ENCODE data around the gene NR3C1. TPM values are rescaled to one million over a fixed set of nuclear protein-coding genes. Genes with fewer than 3 reads are reported as not detected.

NR3C1 gene
- polyA plus RNA-seq, 1 donor from 2014 or later: 2.3 TPM

GRCh38 chr5:143418140-143418866 lies 14.8 kb upstream of the NR3C1 start:
- TF ChIP-seq EP300 (conservative IDR thresholded peaks at IDR 0.05; ENCODE audit: poor library complexity, severe bottlenecking): no peak
- TF ChIP-seq, protein P1, sequence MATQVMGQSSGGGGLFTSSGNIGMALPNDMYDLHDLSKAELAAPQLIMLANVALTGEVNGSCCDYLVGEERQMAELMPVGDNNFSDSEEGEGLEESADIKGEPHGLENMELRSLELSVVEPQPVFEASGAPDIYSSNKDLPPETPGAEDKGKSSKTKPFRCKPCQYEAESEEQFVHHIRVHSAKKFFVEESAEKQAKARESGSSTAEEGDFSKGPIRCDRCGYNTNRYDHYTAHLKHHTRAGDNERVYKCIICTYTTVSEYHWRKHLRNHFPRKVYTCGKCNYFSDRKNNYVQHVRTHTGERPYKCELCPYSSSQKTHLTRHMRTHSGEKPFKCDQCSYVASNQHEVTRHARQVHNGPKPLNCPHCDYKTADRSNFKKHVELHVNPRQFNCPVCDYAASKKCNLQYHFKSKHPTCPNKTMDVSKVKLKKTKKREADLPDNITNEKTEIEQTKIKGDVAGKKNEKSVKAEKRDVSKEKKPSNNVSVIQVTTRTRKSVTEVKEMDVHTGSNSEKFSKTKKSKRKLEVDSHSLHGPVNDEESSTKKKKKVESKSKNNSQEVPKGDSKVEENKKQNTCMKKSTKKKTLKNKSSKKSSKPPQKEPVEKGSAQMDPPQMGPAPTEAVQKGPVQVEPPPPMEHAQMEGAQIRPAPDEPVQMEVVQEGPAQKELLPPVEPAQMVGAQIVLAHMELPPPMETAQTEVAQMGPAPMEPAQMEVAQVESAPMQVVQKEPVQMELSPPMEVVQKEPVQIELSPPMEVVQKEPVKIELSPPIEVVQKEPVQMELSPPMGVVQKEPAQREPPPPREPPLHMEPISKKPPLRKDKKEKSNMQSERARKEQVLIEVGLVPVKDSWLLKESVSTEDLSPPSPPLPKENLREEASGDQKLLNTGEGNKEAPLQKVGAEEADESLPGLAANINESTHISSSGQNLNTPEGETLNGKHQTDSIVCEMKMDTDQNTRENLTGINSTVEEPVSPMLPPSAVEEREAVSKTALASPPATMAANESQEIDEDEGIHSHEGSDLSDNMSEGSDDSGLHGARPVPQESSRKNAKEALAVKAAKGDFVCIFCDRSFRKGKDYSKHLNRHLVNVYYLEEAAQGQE (IDR thresholded peaks at IDR 0.05; ENCODE audit: borderline replicate concordance): no peak
- H2AFZ ChIP-seq (ENCODE audit: low read depth, low read length): no peak overlapping the region
- H3F3A ChIP-seq (ENCODE audit: insufficient read depth, low read length, poor library complexity, severe bottlenecking): no peaks in the 10 kb centered on the region
- no peaks in the 10 kb centered on the region for H3K36me3 ChIP-seq (ENCODE audit: insufficient read depth, low read length)
- no peak overlapping the region for H3K27ac ChIP-seq (ENCODE audit: low read length)
- H3K9me2 ChIP-seq (ENCODE audit: insufficient read depth, low read length): no peaks in the 10 kb centered on the region
- no peaks in the 10 kb centered on the region for H4K20me1 ChIP-seq (ENCODE audit: insufficient read depth)
- H3K4me3 ChIP-seq (ENCODE audit: low read length): no peak overlapping the region
- H3K4me2 ChIP-seq (ENCODE audit: low read length): no peak overlapping the region
- H3K9ac ChIP-seq (ENCODE audit: low read length): no peak overlapping the region
- no peaks in the 10 kb centered on the region for H3K79me2 ChIP-seq (replicated peaks; ENCODE audit: insufficient read depth, low read length)
- no peaks in the 10 kb centered on the region for H3K27me3 ChIP-seq (ENCODE audit: insufficient read depth, low read depth, low read length)
- H3K9me3 ChIP-seq (ENCODE audit: low read length): no peaks in the 10 kb centered on the region

DNA sequence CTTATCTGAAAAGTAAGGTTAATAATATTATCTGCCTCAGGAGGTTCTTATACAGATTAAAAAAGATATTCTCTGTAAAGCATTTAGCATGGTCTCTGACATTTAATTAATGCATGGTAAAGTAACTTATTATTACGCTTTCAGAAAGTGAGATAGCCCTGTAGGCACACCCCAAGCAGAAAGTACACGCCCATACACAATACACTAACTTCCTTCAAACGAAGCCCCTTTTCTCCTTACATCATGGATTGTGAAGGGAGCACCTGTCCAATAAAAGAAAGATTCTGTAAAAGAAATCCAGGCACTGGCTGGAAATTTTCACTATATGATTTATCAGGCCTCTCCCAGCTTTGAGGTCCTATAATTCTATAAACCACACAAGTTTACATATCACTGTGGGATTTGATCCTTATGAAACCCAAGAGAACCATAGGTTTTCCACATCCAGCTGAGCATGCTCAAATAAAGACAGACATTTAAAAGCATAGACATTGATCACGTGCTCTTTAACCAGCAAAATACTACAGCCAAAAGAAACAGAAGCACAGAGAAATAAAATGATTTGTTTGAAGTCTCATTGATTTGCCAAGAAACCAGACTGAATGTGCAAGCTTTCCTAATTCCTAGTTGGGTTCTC lies 14.1 kb upstream of the NR3C1 start:
- H3K9ac ChIP-seq (ENCODE audit: low read length): no peak overlapping the region
- no peaks in the 10 kb centered on the region for H3K9me3 ChIP-seq (ENCODE audit: low read length)
- H3K4me3 ChIP-seq (ENCODE audit: low read length): no peak overlapping the region
- TF ChIP-seq EZH2 (IDR thresholded peaks at IDR 0.05; ENCODE audit: borderline replicate concordance, insufficient read depth, low read length, poor library complexity, severe bottlenecking): no peak
- TF ChIP-seq TAF1 (IDR thresholded peaks at IDR 0.05; ENCODE audit: low read depth): no peak
- no peak for TF ChIP-seq POLR2AphosphoS5 (IDR thresholded peaks at IDR 0.05)
- TF ChIP-seq CTCF (IDR thresholded peaks at IDR 0.05; ENCODE audit: poor library complexity, severe bottlenecking): no peak
- TF ChIP-seq RAD21 (conservative IDR thresholded peaks at IDR 0.05): no peak
- no peak for TF ChIP-seq MXI1 (conservative IDR thresholded peaks at IDR 0.05; ENCODE audit: poor library complexity, severe bottlenecking)
- no peak for TF ChIP-seq SMC3 (conservative IDR thresholded peaks at IDR 0.05; ENCODE audit: poor library complexity)
- TF ChIP-seq, protein P1 (IDR thresholded peaks at IDR 0.05; ENCODE audit: borderline replicate concordance): no peak
- no peak for TF ChIP-seq EP300 (conservative IDR thresholded peaks at IDR 0.05; ENCODE audit: poor library complexity, severe bottlenecking)
- no peak overlapping the region for H3K27ac ChIP-seq (ENCODE audit: low read length)
- no peaks in the 10 kb centered on the region for H3K36me3 ChIP-seq (ENCODE audit: insufficient read depth, low read length)
- no peaks in the 10 kb centered on the region for H4K20me1 ChIP-seq (ENCODE audit: insufficient read depth)
- no peaks in the 10 kb centered on the region for H3K27me3 ChIP-seq (ENCODE audit: insufficient read depth, low read depth, low read length)
- H3K79me2 ChIP-seq (replicated peaks; ENCODE audit: insufficient read depth, low read length): no peaks in the 10 kb centered on the region
- no peaks in the 10 kb centered on the region for H3F3A ChIP-seq (ENCODE audit: insufficient read depth, low read length, poor library complexity, severe bottlenecking)
- H2AFZ ChIP-seq (ENCODE audit: low read depth, low read length): no peak overlapping the region
- H3K9me2 ChIP-seq (ENCODE audit: insufficient read depth, low read length): no peaks in the 10 kb centered on the region
- no peak overlapping the region for H3K4me2 ChIP-seq (ENCODE audit: low read length)

Measured in neural cell (in vitro differentiated cells).